NCI-H187 treated with DMSO at 0.1 percent for 48 hours (cell line): Measurements from ENCODE around the gene AKAP4.

Experiments used
- DNase-seq: peaks from one replicate; lab custom pipeline; 2025; lab: John Stamatoyannopoulos, UW

The AKAP4 gene, protein sequence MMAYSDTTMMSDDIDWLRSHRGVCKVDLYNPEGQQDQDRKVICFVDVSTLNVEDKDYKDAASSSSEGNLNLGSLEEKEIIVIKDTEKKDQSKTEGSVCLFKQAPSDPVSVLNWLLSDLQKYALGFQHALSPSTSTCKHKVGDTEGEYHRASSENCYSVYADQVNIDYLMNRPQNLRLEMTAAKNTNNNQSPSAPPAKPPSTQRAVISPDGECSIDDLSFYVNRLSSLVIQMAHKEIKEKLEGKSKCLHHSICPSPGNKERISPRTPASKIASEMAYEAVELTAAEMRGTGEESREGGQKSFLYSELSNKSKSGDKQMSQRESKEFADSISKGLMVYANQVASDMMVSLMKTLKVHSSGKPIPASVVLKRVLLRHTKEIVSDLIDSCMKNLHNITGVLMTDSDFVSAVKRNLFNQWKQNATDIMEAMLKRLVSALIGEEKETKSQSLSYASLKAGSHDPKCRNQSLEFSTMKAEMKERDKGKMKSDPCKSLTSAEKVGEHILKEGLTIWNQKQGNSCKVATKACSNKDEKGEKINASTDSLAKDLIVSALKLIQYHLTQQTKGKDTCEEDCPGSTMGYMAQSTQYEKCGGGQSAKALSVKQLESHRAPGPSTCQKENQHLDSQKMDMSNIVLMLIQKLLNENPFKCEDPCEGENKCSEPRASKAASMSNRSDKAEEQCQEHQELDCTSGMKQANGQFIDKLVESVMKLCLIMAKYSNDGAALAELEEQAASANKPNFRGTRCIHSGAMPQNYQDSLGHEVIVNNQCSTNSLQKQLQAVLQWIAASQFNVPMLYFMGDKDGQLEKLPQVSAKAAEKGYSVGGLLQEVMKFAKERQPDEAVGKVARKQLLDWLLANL

GRCh38 chrX:50200907-50201306, at the start of gene AKAP4:
AKAP4 (minus strand) TSS chrX:50201007; CDS start chrX:50200889, 118 bp downstream.
- no peak for DNase-seq

- no peak for DNase-seq
Measured at GRCh38 chrX:50211510-50211909, 10.7 kb upstream of the AKAP4 start.

GRCh38 chrX:50206753-50207152, 5.9 kb upstream of the AKAP4 start:
- no peak for DNase-seq

GRCh38 chrX:50204364-50204899, 3.6 kb upstream of the AKAP4 start, which contains the start of gene CCNB3:
CCNB3 (plus strand) TSS chrX:50204765; CDS start chrX:50285164, 80,399 bp downstream.
- DNase-seq = peak; percentile 1

DNA sequence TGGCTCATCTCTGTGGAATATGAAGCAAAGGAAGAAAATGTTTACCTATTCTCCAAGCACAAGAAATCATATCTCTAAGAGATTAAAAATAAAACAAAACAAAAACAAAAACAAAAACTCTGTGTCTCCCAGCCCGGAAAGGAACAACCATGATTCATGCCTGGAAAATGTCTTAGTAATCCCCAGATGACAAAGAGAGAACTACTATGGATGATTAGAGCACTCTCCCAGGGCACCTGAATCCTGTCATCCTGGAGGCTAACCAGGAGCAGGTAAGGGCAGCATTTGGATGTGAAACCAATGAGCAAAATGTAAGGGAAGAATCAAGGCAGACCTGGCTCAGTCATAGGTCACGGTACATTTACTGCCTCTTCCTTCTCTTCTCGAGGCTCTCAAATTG, 1.7 kb upstream of the AKAP4 start:
- no peak for DNase-seq

- no peak for DNase-seq
Measured at GRCh38 chrX:50198348-50198747, 2.5 kb downstream of the AKAP4 start.

- no peak for DNase-seq
Measured at GRCh38 chrX:50188859-50189600, 11.8 kb downstream of the AKAP4 start.

DNA sequence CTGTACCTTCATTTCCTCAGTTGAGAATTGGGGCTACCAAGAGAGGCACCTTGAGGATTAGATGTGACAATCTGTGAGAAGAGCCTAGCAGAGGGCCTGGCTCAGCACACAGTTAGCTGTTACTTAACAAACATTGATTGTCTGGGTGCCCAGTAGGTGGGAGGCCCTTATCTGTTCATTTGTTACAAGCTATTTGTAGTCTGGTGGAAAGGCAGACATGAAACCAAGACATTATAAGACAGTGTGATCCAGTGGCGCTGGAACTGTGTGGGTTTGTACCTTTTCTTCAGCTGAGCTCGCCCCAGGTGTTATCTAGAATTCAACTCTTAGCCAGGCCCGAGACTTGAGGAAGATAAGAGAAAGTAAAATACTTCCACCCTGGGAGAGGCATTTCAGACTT, 16.9 kb downstream of the AKAP4 start:
- DNase-seq = no peak

DNA sequence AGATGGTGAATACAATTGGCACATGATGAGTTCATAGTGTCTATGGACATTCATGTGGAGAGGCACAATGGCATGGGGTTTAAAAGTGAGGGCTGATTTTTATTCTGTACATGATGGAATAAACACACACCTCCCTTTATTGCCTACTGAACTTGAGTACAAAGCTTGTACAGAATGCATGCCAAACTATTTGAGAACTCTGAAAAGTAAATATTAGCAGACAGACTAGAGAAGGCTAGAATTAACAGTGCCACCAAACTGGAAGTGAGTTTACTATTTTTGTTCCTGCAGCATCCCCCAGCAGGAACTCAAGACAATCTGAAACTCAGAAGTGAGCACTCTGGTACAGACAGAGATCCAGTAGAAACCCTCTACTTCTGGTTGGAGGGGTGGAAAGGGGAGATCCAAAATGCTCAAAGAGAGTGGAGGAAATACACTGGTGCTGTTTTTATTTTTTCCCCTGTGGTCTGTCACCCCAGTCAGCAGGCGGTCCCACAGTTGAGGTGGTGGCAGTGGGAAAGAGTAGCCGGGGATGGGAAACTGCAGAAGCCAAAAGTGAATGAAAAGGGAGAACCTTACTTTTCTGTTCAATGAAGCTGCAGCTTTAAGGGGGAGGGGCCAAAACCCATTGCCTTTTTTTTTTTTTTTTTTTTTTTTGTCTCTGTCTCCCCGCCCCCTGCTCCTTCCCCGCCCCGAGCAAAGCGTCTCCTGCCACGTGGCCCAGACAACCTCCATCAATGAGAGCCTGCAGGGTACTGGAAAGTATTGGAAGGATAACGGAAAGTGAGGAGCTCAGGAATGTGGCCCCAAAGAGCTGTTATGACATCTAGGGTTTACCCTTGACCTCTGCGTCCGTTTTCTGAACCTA, 20.5 kb downstream of the AKAP4 start:
- DNase-seq = no peak

GRCh38 chrX:50169717-50170116, 31.1 kb downstream of the AKAP4 start:
- no peak for DNase-seq

GRCh38 chrX:50168241-50168687, 32.5 kb downstream of the AKAP4 start:
- no peak for DNase-seq

- DNase-seq = no peak
Measured at GRCh38 chrX:50167366-50167765, 33.4 kb downstream of the AKAP4 start.

GRCh38 chrX:50165727-50166126, 35.1 kb downstream of the AKAP4 start:
- DNase-seq = no peak

DNA sequence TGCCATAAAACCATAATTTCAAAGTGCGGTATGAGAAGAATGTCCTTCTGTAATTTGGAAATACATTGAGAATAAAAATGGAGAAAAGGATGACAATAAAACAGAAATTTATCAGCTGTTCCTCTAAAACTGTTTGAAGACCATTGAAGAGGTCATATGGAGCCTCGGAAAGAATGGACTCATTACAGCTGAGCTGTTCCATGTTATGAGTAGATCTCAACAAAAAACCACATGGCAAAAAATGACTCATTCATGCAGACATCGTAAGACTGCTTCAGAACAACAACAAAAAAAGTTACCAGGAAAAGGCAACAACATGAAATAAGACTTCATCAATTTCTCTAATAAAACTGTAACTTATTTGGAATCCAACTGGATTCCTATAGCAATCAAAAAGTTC, 39.7 kb downstream of the AKAP4 start:
- DNase-seq = no peak

DNA sequence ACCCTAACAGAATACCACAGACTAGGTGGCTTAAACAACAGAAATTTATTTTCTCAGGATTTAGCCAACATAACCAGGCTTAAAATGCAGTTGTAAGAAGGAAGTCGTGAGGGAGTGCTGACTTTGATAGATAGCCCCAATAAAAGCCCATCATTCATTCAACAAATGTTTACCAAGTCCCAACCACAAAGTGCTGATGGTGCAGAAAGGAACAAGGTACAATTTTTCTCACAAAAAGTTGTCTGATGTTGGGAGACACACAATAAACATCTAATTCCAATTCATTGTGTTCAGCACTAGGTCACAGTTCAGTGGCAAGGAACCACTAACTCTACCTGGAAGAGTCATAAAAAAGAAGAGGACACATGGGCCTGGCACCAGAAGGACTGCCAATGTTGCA, 42.2 kb downstream of the AKAP4 start:
- DNase-seq = no peak

GRCh38 chrX:50157545-50158135, 43.2 kb downstream of the AKAP4 start:
- DNase-seq = no peak

GRCh38 chrX:50154429-50154828, 46.4 kb downstream of the AKAP4 start:
- no peak for DNase-seq

GRCh38 chrX:50152456-50152855, 48.4 kb downstream of the AKAP4 start:
- DNase-seq = no peak

DNA sequence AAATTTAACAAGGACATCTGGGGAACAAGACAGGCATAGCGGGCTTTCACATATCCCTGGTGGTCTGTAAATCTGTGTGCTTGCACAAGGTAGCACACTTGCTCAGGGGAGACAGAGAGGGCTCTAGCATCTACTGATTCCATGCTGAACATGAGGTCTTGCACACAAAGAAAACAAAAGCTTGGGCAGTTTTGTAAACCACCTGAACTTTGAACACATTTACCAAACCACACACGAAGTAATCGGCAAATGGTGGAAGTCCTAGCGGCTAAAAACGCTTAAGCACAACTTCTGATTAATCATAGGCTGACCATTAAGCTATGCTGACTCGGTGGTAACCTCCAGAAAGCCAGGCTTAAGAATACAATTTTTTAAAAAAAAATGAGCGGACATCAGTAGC, 52.8 kb downstream of the AKAP4 start:
- no peak for DNase-seq
